SK-N-SH treated with all-trans-retinoic acid at 6 μM for 48 hours (cell line): ENCODE results near the gene KRT1.

Experiments
- ATAC-seq: fragments of 200-7000 bp; cut with Tn5 transposase; 3 replicates; pipeline ENCODE4 v1.9.1; 2020; ENCODE audit warnings: mild to moderate bottlenecking, moderate library complexity
- ARNTL ChIP-seq: fragments of 450-650 bp; formaldehyde crosslinking; IDR thresholded peaks from 2 replicates; pipeline ENCODE4 v1.5.0; 2020; ENCODE audit warnings: low read depth, mild to moderate bottlenecking, moderate library complexity, borderline replicate concordance
- BACH2 ChIP-seq: fragments of 250-450 bp; sonication (Bioruptor Pico); IDR thresholded peaks from 2 replicates; pipeline ENCODE4 v1.9.0; 2021; ENCODE audit warnings: mild to moderate bottlenecking, borderline replicate concordance
- CSDC2 ChIP-seq: fragments of 250-450 bp; sonication (Bioruptor Pico); IDR thresholded peaks from 2 replicates; pipeline ENCODE4 v1.5.0; 2020; ENCODE audit warnings: mild to moderate bottlenecking, moderate library complexity
- ESRRG ChIP-seq: fragments of 250-450 bp; sonication (Bioruptor Pico); IDR thresholded peaks from 2 replicates; pipeline ENCODE4 v1.6.1; 2021; ENCODE audit warnings: mild to moderate bottlenecking
- GLIS3 ChIP-seq: fragments of 250-450 bp; sonication (Bioruptor Pico); IDR thresholded peaks from 2 replicates; pipeline ENCODE4 v1.5.0; 2020; ENCODE audit warnings: mild to moderate bottlenecking, moderate library complexity
- ISL1 ChIP-seq: fragments of 250-450 bp; sonication (Bioruptor Pico); IDR thresholded peaks from 2 replicates; pipeline ENCODE4 v2.1.2; 2022; ENCODE audit warnings: mild to moderate bottlenecking, moderate library complexity
- OSR1 ChIP-seq: fragments of 250-450 bp; sonication (Bioruptor Pico); IDR thresholded peaks from 2 replicates; pipeline ENCODE4 v1.8.0; 2022; ENCODE audit warnings: moderate library complexity, mild to moderate bottlenecking, inconsistent platforms
- PPARA ChIP-seq: fragments of 250-450 bp; sonication (Bioruptor Pico); IDR thresholded peaks from 2 replicates; pipeline ENCODE4 v1.5.0; 2020; ENCODE audit warnings: mild to moderate bottlenecking, borderline replicate concordance
- SNAI2 ChIP-seq: fragments of 250-450 bp; sonication (Bioruptor Pico); IDR thresholded peaks from 2 replicates; pipeline ENCODE4 v1.5.0; 2020; ENCODE audit warnings: mild to moderate bottlenecking, moderate library complexity
- TCF4 ChIP-seq: fragments of 250-450 bp; sonication (Bioruptor Pico); IDR thresholded peaks from 2 replicates; pipeline ENCODE4 v1.8.0; 2021; ENCODE audit warnings: mild to moderate bottlenecking, moderate library complexity, borderline replicate concordance
- TOX ChIP-seq: fragments of 250-450 bp; sonication (Bioruptor Pico); IDR thresholded peaks from 2 replicates; pipeline ENCODE4 v1.8.0; 2021; ENCODE audit warnings: mild to moderate bottlenecking, moderate library complexity, borderline replicate concordance
- ZC3H10 ChIP-seq: fragments of 250-450 bp; sonication (Bioruptor Pico); IDR thresholded peaks from 2 replicates; pipeline ENCODE4 v1.5.1; 2021; ENCODE audit warnings: mild to moderate bottlenecking, moderate library complexity
- ZFP3 ChIP-seq: fragments of 250-450 bp; sonication (Bioruptor Pico); IDR thresholded peaks from 2 replicates; pipeline ENCODE4 v1.5.0; 2020; ENCODE audit warnings: mild to moderate bottlenecking, moderate library complexity
- ZFP30 ChIP-seq: fragments of 450-650 bp; formaldehyde crosslinking; IDR thresholded peaks from 2 replicates; pipeline ENCODE4 v1.5.0; 2022; ENCODE audit warnings: mild to moderate bottlenecking, moderate library complexity
- ZNF565 ChIP-seq: fragments of 450-650 bp; formaldehyde crosslinking; conservative IDR thresholded peaks from 2 replicates; pipeline ENCODE4 v1.5.0; 2020; ENCODE audit warnings: low read depth, mild to moderate bottlenecking, moderate library complexity
- ZNF70 ChIP-seq: fragments of 450-650 bp; formaldehyde crosslinking; IDR thresholded peaks from 2 replicates; pipeline ENCODE4 v1.5.0; 2020; ENCODE audit warnings: mild to moderate bottlenecking, moderate library complexity
- ZNF8 ChIP-seq: fragments of 450-650 bp; formaldehyde crosslinking; IDR thresholded peaks from 2 replicates; pipeline ENCODE4 v1.5.0; 2020; ENCODE audit warnings: mild to moderate bottlenecking, moderate library complexity
- TF ChIP-seq, protein P1 (sequence below): fragments of 250-450 bp; sonication (Bioruptor Pico); IDR thresholded peaks from 2 replicates; pipeline ENCODE4 v1.5.0; 2020; ENCODE audit warnings: mild to moderate bottlenecking, moderate library complexity
- TF ChIP-seq, protein P2 (sequence below): fragments of 250-450 bp; sonication (Bioruptor Pico); IDR thresholded peaks from 2 replicates; pipeline ENCODE4 v1.5.1; 2021; ENCODE audit warnings: mild to moderate bottlenecking, moderate library complexity
- TF ChIP-seq, protein P3 (sequence below): fragments of 250-450 bp; sonication (Bioruptor Pico); IDR thresholded peaks from 2 replicates; pipeline ENCODE4 v1.5.1; 2020; ENCODE audit warnings: low read depth, mild to moderate bottlenecking, moderate library complexity
- TF ChIP-seq, protein P4 (sequence below): fragments of 250-450 bp; sonication (Bioruptor Pico); IDR thresholded peaks from 2 replicates; pipeline ENCODE4 v1.8.0; 2021; ENCODE audit warnings: low read depth, mild to moderate bottlenecking, moderate library complexity, borderline replicate concordance
- TF ChIP-seq, protein P5 (sequence below): fragments of 250-450 bp; sonication (Bioruptor Pico); IDR thresholded peaks from 2 replicates; pipeline ENCODE4 v1.8.0; 2020; ENCODE audit warnings: mild to moderate bottlenecking, moderate library complexity, borderline replicate concordance

KRT1 gene

DNA sequence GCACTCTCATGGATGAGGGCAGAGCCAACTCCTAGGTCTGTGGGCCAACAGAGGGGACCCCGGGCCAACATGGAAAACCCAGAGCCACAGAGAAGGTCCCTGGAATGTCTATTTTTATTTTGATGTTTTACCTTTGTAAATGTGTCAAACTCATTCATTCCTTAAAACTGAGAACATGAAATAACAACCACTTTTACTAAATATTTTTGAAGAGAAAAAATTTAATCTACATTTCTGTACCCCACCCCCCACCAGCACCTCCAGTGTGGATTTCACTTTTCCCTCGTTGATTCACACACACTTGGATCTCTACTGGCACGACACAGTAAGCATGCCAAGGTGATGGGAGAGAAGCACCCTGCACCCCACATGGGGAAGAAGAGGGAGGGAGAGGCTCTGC is 16.4 kb upstream of the KRT1 start (continued):
- no peak for TF ChIP-seq GLIS3 (CRISPR knock-in tag)
- no peak for TF ChIP-seq TOX (CRISPR knock-in tag)
- TF ChIP-seq, all 23 proteins: peak for 0

DNA sequence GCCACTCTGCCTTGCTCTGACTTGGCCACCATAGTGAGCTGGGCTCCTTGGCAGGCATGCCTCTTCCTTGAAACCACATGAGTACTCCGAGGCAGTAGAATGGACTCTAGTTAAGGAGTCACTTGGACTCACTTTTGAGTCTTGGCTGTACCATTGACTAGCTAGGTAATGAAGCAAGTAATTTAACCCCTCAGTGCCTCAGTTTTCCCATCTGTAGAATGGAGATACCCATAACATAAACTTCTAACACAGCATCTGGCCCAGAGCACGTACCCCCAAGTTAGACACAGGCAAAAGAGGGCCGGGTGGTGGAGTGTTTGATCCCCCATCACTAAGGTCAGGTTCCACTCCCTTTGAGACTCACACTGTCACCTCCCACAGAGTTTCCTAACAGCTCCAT is 14.8 kb upstream of the KRT1 start:
- no peak for ATAC-seq
- TF ChIP-seq TCF4 (CRISPR knock-in tag): no peak
- TF ChIP-seq, protein P1, sequence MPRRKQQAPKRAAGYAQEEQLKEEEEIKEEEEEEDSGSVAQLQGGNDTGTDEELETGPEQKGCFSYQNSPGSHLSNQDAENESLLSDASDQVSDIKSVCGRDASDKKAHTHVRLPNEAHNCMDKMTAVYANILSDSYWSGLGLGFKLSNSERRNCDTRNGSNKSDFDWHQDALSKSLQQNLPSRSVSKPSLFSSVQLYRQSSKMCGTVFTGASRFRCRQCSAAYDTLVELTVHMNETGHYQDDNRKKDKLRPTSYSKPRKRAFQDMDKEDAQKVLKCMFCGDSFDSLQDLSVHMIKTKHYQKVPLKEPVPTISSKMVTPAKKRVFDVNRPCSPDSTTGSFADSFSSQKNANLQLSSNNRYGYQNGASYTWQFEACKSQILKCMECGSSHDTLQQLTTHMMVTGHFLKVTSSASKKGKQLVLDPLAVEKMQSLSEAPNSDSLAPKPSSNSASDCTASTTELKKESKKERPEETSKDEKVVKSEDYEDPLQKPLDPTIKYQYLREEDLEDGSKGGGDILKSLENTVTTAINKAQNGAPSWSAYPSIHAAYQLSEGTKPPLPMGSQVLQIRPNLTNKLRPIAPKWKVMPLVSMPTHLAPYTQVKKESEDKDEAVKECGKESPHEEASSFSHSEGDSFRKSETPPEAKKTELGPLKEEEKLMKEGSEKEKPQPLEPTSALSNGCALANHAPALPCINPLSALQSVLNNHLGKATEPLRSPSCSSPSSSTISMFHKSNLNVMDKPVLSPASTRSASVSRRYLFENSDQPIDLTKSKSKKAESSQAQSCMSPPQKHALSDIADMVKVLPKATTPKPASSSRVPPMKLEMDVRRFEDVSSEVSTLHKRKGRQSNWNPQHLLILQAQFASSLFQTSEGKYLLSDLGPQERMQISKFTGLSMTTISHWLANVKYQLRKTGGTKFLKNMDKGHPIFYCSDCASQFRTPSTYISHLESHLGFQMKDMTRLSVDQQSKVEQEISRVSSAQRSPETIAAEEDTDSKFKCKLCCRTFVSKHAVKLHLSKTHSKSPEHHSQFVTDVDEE: no peak
- no peak for TF ChIP-seq ZNF565 (CRISPR knock-in tag)
- no peak for TF ChIP-seq CSDC2 (CRISPR knock-in tag)
- TF ChIP-seq ZC3H10: no peak
- TF ChIP-seq, protein P2, sequence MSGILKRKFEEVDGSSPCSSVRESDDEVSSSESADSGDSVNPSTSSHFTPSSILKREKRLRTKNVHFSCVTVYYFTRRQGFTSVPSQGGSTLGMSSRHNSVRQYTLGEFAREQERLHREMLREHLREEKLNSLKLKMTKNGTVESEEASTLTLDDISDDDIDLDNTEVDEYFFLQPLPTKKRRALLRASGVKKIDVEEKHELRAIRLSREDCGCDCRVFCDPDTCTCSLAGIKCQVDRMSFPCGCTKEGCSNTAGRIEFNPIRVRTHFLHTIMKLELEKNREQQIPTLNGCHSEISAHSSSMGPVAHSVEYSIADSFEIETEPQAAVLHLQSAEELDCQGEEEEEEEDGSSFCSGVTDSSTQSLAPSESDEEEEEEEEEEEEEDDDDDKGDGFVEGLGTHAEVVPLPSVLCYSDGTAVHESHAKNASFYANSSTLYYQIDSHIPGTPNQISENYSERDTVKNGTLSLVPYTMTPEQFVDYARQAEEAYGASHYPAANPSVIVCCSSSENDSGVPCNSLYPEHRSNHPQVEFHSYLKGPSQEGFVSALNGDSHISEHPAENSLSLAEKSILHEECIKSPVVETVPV (CRISPR knock-in tag): no peak
- no peak for TF ChIP-seq ZFP3
- no peak for TF ChIP-seq ZNF70 (CRISPR knock-in tag)
- TF ChIP-seq BACH2 (CRISPR knock-in tag): no peak
- TF ChIP-seq, protein P3, sequence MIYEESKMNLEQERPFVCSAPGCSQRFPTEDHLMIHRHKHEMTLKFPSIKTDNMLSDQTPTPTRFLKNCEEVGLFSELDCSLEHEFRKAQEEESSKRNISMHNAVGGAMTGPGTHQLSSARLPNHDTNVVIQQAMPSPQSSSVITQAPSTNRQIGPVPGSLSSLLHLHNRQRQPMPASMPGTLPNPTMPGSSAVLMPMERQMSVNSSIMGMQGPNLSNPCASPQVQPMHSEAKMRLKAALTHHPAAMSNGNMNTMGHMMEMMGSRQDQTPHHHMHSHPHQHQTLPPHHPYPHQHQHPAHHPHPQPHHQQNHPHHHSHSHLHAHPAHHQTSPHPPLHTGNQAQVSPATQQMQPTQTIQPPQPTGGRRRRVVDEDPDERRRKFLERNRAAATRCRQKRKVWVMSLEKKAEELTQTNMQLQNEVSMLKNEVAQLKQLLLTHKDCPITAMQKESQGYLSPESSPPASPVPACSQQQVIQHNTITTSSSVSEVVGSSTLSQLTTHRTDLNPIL (CRISPR knock-in tag): no peak
- TF ChIP-seq ARNTL (CRISPR knock-in tag): no peak
- TF ChIP-seq SNAI2: no peak
- no peak for TF ChIP-seq ZFP30 (CRISPR knock-in tag)
- TF ChIP-seq ESRRG (CRISPR knock-in tag): no peak
- no peak for TF ChIP-seq PPARA (CRISPR knock-in tag)
- TF ChIP-seq, protein P4, sequence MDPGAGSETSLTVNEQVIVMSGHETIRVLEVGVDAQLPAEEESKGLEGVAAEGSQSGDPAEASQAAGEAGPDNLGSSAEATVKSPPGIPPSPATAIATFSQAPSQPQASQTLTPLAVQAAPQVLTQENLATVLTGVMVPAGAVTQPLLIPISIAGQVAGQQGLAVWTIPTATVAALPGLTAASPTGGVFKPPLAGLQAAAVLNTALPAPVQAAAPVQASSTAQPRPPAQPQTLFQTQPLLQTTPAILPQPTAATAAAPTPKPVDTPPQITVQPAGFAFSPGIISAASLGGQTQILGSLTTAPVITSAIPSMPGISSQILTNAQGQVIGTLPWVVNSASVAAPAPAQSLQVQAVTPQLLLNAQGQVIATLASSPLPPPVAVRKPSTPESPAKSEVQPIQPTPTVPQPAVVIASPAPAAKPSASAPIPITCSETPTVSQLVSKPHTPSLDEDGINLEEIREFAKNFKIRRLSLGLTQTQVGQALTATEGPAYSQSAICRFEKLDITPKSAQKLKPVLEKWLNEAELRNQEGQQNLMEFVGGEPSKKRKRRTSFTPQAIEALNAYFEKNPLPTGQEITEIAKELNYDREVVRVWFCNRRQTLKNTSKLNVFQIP (CRISPR knock-in tag): no peak
- no peak for TF ChIP-seq GLIS3 (CRISPR knock-in tag)
- TF ChIP-seq TOX (CRISPR knock-in tag): no peak
- no peak for TF ChIP-seq ZNF8 (CRISPR knock-in tag)
- no peak for TF ChIP-seq OSR1 (CRISPR knock-in tag)

DNA sequence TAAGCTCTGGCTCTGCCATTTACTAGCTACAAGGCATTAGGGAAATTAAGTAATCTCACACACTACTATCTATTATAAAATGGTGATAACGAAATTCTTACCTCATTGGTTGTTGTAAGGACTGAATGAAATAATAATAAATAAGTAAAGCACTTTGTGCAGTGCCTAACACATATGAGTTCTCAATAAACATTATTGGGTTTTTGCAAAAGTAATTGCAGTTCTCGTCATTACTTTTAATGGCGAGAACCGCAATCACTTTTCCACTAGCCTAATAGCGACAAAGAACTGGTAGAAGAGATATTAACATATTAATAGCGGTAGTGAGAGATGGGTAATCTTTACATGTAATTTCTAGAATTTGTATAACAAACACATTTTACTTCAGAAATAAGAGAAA is 13.9 kb upstream of the KRT1 start:
- TF ChIP-seq ISL1 (no peak), OSR1 (CRISPR knock-in tag) (no peak), BACH2 (CRISPR knock-in tag) (no peak), GLIS3 (CRISPR knock-in tag) (no peak), ZC3H10 (no peak), ARNTL (CRISPR knock-in tag) (no peak), ZNF565 (CRISPR knock-in tag) (no peak), ZNF8 (CRISPR knock-in tag) (no peak), PPARA (CRISPR knock-in tag) (no peak), ZFP30 (CRISPR knock-in tag) (no peak), SNAI2 (no peak), ESRRG (CRISPR knock-in tag) (no peak), CSDC2 (CRISPR knock-in tag) (no peak), ZFP3 (no peak), TOX (CRISPR knock-in tag) (no peak)
- TF ChIP-seq, protein P4 (CRISPR knock-in tag): no peak
- TF ChIP-seq, protein P3 (CRISPR knock-in tag): no peak
- TF ChIP-seq, protein P2 (CRISPR knock-in tag): no peak
- TF ChIP-seq, protein P5, sequence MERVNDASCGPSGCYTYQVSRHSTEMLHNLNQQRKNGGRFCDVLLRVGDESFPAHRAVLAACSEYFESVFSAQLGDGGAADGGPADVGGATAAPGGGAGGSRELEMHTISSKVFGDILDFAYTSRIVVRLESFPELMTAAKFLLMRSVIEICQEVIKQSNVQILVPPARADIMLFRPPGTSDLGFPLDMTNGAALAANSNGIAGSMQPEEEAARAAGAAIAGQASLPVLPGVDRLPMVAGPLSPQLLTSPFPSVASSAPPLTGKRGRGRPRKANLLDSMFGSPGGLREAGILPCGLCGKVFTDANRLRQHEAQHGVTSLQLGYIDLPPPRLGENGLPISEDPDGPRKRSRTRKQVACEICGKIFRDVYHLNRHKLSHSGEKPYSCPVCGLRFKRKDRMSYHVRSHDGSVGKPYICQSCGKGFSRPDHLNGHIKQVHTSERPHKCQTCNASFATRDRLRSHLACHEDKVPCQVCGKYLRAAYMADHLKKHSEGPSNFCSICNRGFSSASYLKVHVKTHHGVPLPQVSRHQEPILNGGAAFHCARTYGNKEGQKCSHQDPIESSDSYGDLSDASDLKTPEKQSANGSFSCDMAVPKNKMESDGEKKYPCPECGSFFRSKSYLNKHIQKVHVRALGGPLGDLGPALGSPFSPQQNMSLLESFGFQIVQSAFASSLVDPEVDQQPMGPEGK: no peak

More for the DNA sequence above, 13.9 kb upstream of the KRT1 start:
- ATAC-seq: no peak
